ENCODE measurements around the gene FBLN5.
"Not testable (repeated sequence)": the region's sequence is repeated elsewhere in the genome, so short reads cannot be mapped to it uniquely, and the experiment has no call there.

Gene FBLN5

DNA sequence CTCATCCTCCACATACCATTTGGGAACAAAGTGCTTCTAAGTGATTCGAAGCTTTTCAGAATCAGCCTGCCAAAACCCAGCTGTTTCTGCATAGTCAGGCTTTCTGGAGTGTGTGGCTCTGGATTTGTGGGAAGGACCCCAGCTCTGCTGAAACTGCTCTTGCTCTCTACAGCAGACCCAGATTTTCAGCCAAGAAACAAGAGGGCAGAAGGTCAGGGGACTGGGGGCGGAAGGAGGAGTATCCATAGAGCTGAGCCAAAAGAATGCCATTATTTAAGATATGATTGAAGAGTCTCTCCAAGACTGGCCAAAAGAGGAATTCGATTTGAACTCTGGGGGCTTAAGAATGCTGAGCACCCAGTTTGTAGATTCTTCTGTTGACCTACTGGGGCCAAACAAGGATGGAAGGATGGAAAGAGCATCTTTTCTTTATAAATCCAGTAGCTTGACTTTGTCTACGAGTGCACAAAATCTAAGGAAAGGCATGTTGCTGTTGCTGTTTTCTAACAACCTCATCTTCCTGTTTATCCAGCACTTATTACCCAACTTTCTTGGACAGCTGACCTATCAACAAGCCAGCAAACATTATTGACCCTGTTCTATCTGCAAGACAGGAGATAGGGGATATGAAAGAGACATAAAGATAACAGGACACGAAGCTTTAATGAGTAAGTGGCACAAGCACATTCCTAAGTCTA, 29.2 kb downstream of the FBLN5 start:
- DNase-seq (ENCODE audit: low read depth, low spot score), result no peak
- no peak overlapping the region for H3K4me3 ChIP-seq (ENCODE audit: low read length)

DNA sequence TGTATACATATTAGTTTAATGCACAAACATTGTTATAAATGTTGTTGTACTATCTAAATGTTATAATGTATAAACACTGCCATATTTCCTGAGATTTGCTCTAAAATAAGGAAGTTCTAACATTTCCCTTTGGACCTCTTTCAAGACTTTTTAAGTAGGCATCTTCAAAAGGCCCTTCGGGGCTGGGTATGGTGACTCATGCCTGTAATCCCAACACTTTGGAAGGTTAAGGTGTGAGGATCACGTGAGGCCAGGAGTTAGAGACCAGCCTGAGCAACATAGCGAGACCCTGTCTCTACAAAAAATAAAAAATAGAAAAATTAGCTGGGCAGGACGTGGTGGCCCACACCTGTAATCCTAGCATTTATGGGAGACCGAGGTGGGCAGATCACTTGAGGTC, 35.5 kb downstream of the FBLN5 start:
- H3K4me3 ChIP-seq (ENCODE audit: low read length), result no peak overlapping the region
- DNase-seq (ENCODE audit: low read depth, low spot score), result no peak

DNA sequence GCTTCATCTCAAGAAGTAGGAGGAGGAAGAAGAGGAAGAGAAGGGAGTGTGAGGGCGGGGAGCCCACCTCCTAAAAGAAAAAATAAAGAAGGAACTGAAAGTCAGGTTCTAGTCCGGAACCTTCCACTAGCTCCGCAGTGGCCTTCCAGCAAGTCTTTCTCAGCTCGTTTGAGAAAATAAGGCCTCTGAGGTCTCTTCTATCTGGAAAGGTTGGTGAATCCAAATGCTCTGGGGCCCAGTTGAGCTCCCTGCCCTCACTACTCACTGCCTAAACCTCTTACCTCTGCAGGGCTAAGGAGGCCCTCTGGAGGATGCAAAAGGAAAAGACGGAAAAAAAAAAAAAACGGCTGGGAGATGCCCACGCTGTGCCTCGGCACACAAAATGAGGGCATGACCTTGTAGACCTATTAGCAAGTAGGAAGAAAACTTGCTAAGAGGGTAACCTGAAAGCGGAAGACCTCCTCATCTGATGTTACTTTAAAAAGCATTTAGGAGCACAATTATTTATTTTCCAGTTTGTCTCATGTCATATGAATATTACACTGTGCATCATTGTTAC, 35.9 kb downstream of the FBLN5 start:
- peak; percentile 59 for DNase-seq (ENCODE audit: low read depth, low spot score)

DNA sequence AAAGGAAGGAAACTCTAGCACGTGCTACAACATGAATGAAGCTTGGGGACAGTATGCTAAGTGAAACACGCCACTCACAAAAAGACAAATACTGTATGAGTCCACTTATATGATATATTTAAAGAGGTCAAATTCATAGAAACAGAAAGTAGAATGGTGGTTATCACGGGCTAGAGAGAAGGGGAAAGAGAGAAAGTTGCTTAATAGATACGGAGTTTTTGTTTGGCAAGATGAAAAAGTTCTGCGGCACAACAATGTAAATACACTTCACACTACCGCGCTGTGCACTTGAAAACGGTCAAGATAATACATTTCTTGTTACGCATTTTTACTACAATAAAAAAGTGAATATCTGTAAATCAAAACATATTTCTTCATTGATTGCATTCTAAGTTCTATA, 37.3 kb downstream of the FBLN5 start:
- no peak overlapping the region for H3K4me3 ChIP-seq (ENCODE audit: low read length)
- no peak for DNase-seq (ENCODE audit: low read depth, low spot score)

More for the DNA sequence above, 35.9 kb downstream of the FBLN5 start:
- no peak overlapping the region for H3K4me3 ChIP-seq (ENCODE audit: low read length)

DNA sequence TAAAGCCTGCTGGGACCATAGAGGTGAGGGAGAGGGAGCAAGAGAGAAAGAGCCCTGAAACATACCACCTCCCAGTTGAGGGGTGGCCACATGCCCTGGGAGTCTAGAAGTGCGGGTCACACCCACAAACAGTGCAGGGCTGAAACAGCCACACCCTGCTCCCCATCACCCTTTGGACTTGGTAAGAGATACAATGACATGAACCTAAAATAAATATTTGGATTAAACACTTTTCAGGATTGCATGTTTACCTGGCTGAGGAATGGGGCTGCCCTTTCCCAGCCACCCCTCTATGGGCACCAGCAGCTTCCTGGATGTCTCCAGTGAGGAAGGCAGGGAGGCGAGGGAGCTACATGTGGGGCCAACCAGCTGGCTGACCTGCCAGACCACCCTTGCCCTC, 41.1 kb downstream of the FBLN5 start:
- no peak overlapping the region for H3K4me3 ChIP-seq (ENCODE audit: low read length)
- no peak for DNase-seq (ENCODE audit: low read depth, low spot score)

DNA sequence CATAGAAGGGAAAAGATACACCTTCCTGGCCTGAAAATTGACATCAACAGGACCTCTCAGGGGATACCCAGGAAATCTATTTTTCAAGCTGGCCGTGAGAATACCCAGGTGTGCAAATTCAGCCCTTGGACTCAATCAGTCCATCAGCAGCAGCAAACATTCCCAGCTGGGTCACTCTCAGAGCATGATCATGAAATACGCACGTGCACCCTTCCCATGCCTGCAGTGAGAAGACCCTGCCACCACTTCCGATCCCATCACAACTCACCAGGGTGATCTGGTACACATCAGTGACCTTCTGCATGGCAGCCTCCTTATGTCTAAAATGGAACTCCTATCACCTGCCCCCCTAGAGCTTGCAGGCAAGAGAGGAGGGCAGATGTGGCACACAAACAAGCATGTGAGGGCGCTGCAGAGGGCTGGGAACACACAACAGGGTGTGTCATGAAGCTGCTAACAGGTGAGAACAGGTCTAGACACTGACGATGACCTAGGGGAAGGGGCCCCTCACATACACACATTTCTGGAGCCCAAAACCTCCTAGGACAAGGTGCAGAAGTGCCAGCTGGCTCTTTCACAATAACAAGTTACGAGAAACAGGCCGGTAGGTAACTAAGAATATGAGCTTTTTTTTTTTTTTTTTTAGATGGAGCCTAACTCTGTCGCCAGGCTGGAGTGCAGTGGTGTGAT, 42.4 kb downstream of the FBLN5 start:
- H3K4me3 ChIP-seq (ENCODE audit: low read length), result no peak overlapping the region
- DNase-seq (ENCODE audit: low read depth, low spot score), result no peak

DNA sequence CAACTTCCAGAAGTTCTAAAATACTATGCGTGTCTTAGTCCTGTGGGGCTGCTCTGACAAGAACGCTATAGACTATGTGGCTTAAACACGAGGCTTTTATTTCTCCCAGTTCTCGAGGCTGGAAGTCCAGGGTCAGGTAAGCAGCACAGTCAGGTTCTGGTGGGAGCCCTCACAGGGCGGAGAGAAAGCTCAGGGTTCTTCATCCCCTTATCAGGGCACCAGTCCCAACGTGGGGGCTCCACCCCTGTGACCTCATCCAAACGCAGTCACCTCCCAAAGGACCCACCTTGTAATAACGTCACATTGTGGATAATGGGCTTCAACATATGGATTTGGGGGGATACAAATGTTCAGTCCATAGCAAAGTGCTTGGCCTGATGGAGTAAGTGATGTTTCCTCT, 43.0 kb downstream of the FBLN5 start:
- DNase-seq (ENCODE audit: low read depth, low spot score), result no peak
- no peak overlapping the region for H3K4me3 ChIP-seq (ENCODE audit: low read length)

DNA sequence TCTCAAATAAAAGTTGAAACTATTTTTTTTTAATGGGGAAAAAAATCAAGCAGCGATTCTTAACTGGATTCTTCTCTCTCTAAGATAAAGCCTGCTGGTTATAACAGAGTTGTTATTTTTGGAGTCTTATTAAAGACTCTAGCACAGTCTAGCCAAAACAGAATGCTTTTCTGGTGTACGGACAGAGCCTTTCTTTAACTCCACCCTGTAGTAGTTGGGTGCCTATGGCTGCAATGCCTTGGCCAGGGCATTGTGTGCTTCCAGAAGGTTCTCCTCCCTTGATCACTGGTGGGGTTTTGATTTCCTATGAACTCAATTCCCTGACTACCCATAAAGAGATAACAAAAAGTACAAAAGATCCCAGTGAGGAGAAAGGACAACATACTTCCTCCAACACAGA, 44.4 kb downstream of the FBLN5 start:
- no peak for DNase-seq (ENCODE audit: low read depth, low spot score)

DNA sequence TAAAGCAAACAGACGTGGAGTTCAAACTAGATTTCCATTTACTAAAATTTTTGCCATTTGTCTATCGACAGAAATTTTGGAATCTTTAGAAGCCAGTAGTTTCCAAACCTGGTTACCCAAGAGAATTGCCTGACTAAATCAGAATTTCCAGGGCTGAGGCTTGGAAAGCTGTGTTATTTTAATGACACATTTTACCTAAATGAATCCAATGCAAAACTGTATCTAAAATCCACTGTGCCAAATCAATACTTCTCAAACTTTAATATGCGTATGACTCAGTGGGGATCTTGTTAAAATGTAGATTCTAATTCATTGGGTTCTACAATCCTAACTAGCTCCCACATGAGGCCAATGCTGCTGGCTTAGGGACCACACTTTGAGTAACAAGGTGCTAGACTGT, 45.2 kb downstream of the FBLN5 start:
- H3K4me3 ChIP-seq (ENCODE audit: low read length), result no peak overlapping the region
- DNase-seq (ENCODE audit: low read depth, low spot score), result no peak

More for the DNA sequence above, 44.4 kb downstream of the FBLN5 start:
- no peak overlapping the region for H3K4me3 ChIP-seq (ENCODE audit: low read length)

DNA sequence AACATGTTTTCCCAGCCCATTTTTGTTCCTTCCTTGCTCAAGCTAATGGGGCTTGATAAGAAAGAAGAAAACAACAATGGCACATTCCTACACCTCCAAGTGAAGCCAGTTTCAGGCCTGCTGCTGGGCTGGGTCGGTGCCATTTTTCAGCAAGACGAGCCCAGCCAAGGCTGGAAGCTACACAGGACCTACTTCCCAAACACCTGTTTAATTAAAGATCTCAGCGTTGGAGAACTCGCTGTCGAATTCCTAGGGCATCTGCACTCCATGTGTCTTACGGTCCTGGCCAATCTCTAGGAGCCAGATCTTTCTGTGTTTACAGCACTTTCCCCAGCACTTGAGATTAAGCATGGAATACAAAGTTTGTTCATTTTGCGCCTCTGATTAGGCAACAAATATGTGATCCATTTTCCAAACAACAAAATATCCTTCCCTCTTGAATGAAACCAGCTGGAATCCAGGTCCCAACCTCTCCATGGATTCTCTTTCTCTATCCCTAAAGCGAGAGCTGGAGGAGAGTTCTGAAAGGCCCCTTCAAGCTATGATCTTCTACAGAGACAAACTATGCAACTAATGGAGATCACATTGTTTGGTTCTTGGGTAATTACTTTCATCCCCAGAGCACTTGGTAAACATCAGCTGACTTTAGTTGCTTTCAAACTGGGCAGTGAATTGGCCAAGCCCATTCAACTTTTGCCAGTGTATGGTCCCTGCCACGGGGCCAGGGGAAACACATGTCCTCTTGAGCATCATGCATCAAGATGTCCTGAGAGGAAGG, 45.9 kb downstream of the FBLN5 start:
- no peak overlapping the region for H3K4me3 ChIP-seq (ENCODE audit: low read length)
- DNase-seq (ENCODE audit: low read depth, low spot score), result no peak

DNA sequence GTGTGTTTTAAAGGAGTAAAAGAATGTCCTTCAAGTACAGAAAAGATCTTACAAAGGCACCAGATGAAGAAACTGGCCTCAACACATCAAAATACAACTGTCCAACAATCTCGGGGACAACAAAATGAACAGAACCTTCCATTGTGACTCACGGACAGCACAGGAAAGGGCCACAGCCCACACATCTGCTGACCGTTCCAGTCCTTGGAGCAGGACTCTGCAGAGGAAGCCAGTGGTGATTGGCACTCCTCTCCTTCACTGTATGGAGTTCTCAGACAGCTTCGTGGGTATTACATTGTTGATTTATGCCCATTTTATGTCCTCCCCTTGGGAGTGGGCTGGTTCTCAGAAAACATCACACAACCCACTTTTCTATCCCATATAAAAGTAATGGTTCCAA, 47.7 kb downstream of the FBLN5 start:
- H3K4me3 ChIP-seq (ENCODE audit: low read length), result no peak overlapping the region
- DNase-seq (ENCODE audit: low read depth, low spot score), result no peak

DNA sequence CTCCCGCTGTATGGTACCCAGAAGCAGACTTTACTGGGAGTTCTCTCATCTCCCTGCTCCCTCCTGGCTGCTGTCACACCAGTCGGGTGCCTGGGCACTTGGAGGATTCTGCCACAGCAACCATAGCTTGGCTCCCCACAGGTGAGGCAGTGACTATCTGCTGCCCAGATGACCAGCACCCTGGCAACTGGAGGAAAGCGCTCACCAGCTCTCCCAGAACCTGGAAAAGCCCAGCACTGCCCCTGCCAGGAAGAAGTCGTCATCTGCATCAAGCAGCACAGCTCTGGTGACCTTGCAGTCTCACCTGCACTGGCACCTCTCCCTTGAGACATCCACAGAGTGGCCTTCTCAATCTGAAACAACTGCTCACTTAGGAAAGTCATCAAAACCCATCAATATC, 48.3 kb downstream of the FBLN5 start:
- H3K4me3 ChIP-seq (ENCODE audit: low read length), result no peak overlapping the region
- no peak for DNase-seq (ENCODE audit: low read depth, low spot score)

DNA sequence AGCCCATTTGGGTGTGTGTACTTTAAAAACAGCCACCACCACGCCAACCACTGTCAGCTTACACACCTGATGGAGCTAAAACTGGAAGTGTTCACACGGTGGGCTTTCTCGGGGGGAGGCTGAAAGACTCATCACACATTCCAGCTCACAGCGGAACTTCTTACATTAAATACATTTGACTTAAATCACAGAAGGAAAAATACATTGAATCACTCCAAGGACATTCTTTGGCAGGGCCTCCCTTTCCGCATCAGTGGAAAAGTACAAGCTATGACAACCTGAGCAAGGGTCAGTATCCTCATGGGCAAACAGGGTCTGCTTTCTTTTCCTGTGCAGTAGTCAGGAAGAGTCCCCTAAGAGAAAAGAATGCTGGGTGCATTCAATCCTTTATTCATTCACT, 49.1 kb downstream of the FBLN5 start:
- DNase-seq (ENCODE audit: low read depth, low spot score), result no peak
- no peak overlapping the region for H3K4me3 ChIP-seq (ENCODE audit: low read length)

DNA sequence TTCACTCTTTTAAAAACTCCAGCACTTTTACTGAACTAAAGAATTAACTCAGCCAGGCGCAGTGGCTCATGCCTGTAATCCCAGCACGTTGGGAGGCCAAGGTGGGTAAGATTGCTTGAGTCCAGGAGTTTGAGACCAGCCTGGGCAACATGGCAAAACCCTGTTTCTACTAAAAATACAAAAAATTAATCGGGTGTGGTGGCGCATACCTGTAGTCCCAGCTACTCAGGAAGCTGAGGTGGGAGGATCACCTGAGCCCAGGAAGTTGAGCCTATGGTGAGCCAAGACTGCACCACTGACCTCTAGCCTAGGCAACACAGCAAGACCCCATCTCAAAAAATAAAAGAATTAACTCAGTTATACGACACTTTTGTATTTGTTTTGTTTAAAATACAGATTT, 49.8 kb downstream of the FBLN5 start:
- H3K4me3 ChIP-seq (ENCODE audit: low read length); DNase-seq (ENCODE audit: low read depth, low spot score): not testable (repeated sequence)

DNA sequence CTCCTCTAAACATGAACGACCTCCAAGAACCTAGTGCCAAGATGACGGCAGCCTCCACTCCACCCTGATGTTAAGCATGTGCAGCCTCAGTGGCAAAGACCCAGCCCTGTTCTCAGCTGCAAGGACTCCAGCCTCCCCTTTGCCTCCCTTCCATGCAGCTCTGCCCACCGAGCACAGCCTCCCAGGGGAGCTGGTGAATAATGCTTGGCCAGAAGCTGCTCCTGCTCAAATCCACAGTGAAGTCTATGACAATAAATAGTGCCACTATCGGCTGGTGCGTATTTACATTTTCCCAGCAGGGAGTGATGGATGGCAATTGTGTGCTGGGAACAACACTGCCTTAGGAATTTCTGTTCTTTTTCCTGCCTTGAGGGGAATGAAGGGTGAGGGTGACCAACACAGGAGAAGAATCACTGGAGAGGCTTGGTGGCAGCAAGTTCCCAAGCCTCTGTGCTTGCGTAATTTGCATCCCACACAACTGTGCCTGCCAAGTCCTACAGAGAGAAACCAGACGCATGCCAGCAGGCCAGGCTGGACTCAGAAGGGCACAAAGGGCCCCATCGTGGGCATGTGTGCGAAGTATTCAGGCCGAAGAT, 50.3 kb downstream of the FBLN5 start:
- no peak for DNase-seq (ENCODE audit: low read depth, low spot score)
- H3K4me3 ChIP-seq (ENCODE audit: low read length), result no peak overlapping the region

DNA sequence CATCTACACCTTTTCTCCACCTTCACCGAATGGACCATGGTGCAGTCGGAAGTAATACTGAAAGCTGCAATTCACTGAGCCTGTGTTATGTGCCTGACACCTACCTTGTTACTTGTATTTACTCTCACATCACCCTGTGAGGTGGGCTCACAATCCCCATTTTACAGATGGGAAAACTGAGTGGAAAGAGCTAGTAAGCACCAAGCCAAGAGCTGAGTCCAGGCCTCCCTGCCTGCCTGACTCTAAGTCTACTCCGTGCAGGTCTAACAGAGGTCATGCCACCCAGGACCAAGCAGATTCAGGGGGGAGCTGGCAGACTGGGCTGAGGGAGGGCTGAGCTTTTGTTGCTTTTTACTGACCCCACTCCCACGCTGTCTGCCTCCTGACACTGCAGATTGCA, 51.1 kb downstream of the FBLN5 start:
- H3K4me3 ChIP-seq (ENCODE audit: low read length), result no peak overlapping the region
- no peak for DNase-seq (ENCODE audit: low read depth, low spot score)

DNA sequence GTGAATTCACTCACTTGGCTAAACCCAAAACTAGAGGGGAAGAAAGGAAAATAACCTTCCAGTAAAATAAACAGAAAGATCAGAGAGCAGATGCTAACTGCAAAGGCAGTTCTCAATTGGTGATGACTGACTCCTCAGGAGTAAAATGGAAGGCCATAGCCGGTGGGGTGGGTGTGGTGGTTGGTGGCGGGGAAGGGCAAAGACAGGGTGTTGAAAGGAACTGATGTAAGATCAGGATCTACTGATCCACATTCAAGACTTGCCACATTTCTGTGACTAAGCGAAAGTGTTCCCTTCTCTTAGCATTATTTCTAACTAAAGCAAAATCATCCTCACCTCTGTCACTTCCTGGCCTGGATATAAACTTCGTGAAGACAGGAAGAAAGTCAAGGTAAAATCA, 53.8 kb downstream of the FBLN5 start:
- DNase-seq (ENCODE audit: low read depth, low spot score), result no peak
- H3K4me3 ChIP-seq (ENCODE audit: low read length), result no peak overlapping the region

DNA sequence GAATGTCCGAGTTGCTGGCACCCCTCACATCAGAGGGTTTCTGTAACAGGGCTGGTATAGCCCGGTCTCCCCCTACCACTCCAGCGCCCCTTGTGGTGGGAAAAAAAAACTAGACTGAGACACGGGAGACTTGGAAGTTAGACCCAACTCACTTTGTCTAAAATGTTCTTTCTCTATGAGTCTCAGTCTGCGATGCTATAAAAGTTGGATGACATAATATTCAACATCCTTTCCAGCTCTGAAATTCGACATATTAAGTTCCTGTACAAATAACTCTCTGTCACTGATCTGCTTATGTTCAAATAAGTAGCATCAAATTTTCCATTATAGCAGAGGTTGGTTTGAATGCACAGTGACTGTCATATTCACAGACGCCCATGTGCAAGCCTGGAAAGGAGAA, 54.5 kb downstream of the FBLN5 start:
- no peak overlapping the region for H3K4me3 ChIP-seq (ENCODE audit: low read length)
- no peak for DNase-seq (ENCODE audit: low read depth, low spot score)

DNA sequence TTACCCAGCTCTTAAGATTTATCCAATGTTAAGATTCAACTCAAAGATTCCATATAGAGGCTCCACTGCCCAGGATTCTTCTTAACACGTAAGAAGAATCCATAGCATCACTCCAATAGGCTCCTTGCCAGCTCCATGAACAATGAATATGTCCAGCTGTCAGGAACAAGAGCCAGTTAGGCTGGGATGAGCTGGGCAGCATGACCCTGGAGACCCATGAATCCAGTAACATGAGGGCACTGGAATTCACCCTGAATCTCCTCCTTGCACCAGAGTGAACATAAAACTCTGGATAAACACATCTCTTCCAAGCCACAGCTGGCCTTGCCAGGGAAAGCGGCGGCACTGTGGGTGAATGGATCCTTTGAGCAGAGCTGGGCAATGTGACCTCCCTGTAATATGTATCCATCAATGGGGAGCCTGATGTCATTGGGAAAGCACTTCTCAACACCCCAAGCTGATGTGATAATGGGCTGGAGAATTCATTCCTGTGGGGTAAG, 55.7 kb downstream of the FBLN5 start:
- no peak for DNase-seq (ENCODE audit: low read depth, low spot score)

More for the DNA sequence above, 55.7 kb downstream of the FBLN5 start:
- no peak overlapping the region for H3K4me3 ChIP-seq (ENCODE audit: low read length)

Data from Jurkat, Clone E6-1 (cell line).